IMR-90 (cell line): Measurements from ENCODE around the gene UNC5A. TPM values are rescaled to one million over a fixed set of nuclear protein-coding genes. Genes with fewer than 3 reads are reported as not detected.

ENCODE experiments used
- ATAC-seq: fragments of 200-7000 bp; cut with Tn5 transposase; 2 replicates; pipeline ENCODE4 v1.9.1; 2020; ENCODE audit warnings: low read depth, mild to moderate bottlenecking, moderate library complexity
- BruUV-seq: library from RNA; stranded (reverse); fragments of 400-500 nt; replicated peaks from 2 replicates; lab custom pipeline; 2021; lab: Mats Ljungman, UMichigan
- CTCF ChIA-PET: fragments of 300-600 bp; formaldehyde crosslinking; extraction: SDS; loops from one replicate; lab custom pipeline; 2021; ENCODE audit warnings: antibody characterized with exemption; lab: Yijun Ruan, JAX
- POLR2A ChIA-PET: fragments of 300-600 bp; sonication (Branson Sonifier 250); formaldehyde crosslinking; loops from one replicate; lab custom pipeline; 2022; ENCODE audit warnings: antibody characterized with exemption; ENCODE audit not compliant: unreplicated experiment; lab: Charles Lee
- DNase-seq: peaks from one replicate; pipeline ENCODE4 v3.0.0; 2013
- H2AFZ ChIP-seq: replicated peaks from 2 replicates; pipeline ENCODE3; 2013; ENCODE audit warnings: low read length, mild to moderate bottlenecking; ENCODE audit not compliant: poor library complexity
- H2AK5ac ChIP-seq: 2 replicates; pipeline ENCODE4 v1.6.1; 2013; ENCODE audit warnings: low read depth, low read length, inconsistent platforms
- H2AK9ac ChIP-seq: replicated peaks from 2 replicates; pipeline ENCODE3; 2013; ENCODE audit warnings: mild to moderate bottlenecking, low read depth, low read length, moderate library complexity; ENCODE audit not compliant: poor library complexity
- H2BK120ac ChIP-seq: 2 replicates; pipeline ENCODE4 v1.6.1; 2013; ENCODE audit warnings: low read depth, low read length, inconsistent platforms
- H2BK15ac ChIP-seq: 3 replicates; pipeline ENCODE4 v1.6.1; 2013; ENCODE audit warnings: low read depth, low read length, inconsistent platforms
- H2BK20ac ChIP-seq: 2 replicates; pipeline ENCODE4 v1.6.1; 2013; ENCODE audit warnings: low read depth, mild to moderate bottlenecking, inconsistent platforms, low read length, moderate library complexity
- H2BK5ac ChIP-seq: 2 replicates; pipeline ENCODE4 v1.6.1; 2013; ENCODE audit warnings: mild to moderate bottlenecking, low read depth, low read length, inconsistent platforms; ENCODE audit not compliant: poor library complexity, severe bottlenecking
- H3K14ac ChIP-seq: replicated peaks from 2 replicates; pipeline ENCODE4 v1.6.1; 2013; ENCODE audit warnings: low read depth, low read length, inconsistent platforms
- H3K18ac ChIP-seq: 2 replicates; pipeline ENCODE4 v1.6.1; 2013; ENCODE audit warnings: low read depth, low read length, control low read depth
- H3K23ac ChIP-seq: 2 replicates; pipeline ENCODE4 v1.6.1; 2013; ENCODE audit warnings: low read depth, low read length, inconsistent platforms
- H3K27ac ChIP-seq: 2 replicates; pipeline ENCODE4 v1.5.1; 2013; ENCODE audit warnings: mild to moderate bottlenecking, control low read depth, low read length; ENCODE audit not compliant: insufficient read depth
- H3K27me3 ChIP-seq: 2 replicates; pipeline ENCODE4 v1.6.1; 2013; ENCODE audit warnings: low read length; ENCODE audit not compliant: control insufficient read depth, insufficient read depth
- H3K36me3 ChIP-seq: 2 replicates; pipeline ENCODE4 v1.6.1; 2013; ENCODE audit warnings: low read length, mixed read lengths; ENCODE audit not compliant: control insufficient read depth, insufficient read depth
- H3K4ac ChIP-seq: 2 replicates; pipeline ENCODE4 v1.6.1; 2013; ENCODE audit warnings: low read depth, low read length, inconsistent platforms
- H3K4me1 ChIP-seq: 2 replicates; pipeline ENCODE4 v1.6.1; 2013; ENCODE audit warnings: low read length, mixed read lengths; ENCODE audit not compliant: control insufficient read depth, insufficient read depth
- H3K4me2 ChIP-seq: 2 replicates; pipeline ENCODE4 v1.6.1; 2013; ENCODE audit warnings: low read depth, mild to moderate bottlenecking, control low read depth, low read length, moderate library complexity
- H3K4me3 ChIP-seq: 2 replicates; pipeline ENCODE4 v1.5.1; 2013; ENCODE audit warnings: low read depth, mild to moderate bottlenecking, control low read depth, low read length, moderate library complexity; ENCODE audit not compliant: insufficient read depth
- H3K56ac ChIP-seq: 2 replicates; pipeline ENCODE4 v1.6.1; 2013; ENCODE audit warnings: low read length, inconsistent platforms; ENCODE audit not compliant: insufficient read depth; ENCODE audit errors: extremely low read depth
- H3K79me1 ChIP-seq, 2 experiments: 2 replicates each; pipeline ENCODE4 v1.6.1; 2013; ENCODE audit warnings: low read length in 2 of 2, inconsistent platforms in 1 of 2, low read depth in 1 of 2
- H3K9ac ChIP-seq: 2 replicates; pipeline ENCODE4 v1.6.1; 2013; ENCODE audit warnings: low read depth, low read length, control low read depth
- H3K9me1 ChIP-seq: 2 replicates; pipeline ENCODE4 v1.6.1; 2013; ENCODE audit warnings: low read length, inconsistent platforms; ENCODE audit not compliant: insufficient read depth
- H3K9me3 ChIP-seq: 2 replicates; pipeline ENCODE4 v1.6.1; 2013; ENCODE audit warnings: low read length; ENCODE audit not compliant: control insufficient read depth, insufficient read depth
- H4K20me1 ChIP-seq: 2 replicates; pipeline ENCODE4 v1.6.1; 2013; ENCODE audit warnings: low read length, inconsistent platforms; ENCODE audit not compliant: insufficient read depth
- H4K5ac ChIP-seq: 2 replicates; pipeline ENCODE4 v1.6.1; 2013; ENCODE audit warnings: mild to moderate bottlenecking, low read depth, low read length, control low read depth
- H4K8ac ChIP-seq, 2 experiments: 2 replicates each; pipeline ENCODE4 v1.6.1; 2013; ENCODE audit warnings: low read depth in 2 of 2, low read length in 2 of 2, control low read depth in 1 of 2, inconsistent platforms in 1 of 2
- H4K91ac ChIP-seq: 2 replicates; pipeline ENCODE4 v1.6.1; 2013; ENCODE audit warnings: low read depth, low read length, inconsistent platforms; ENCODE audit not compliant: insufficient read depth
- BHLHE40 ChIP-seq: fragments of 150-350 bp; IDR thresholded peaks from 2 replicates; pipeline ENCODE4 v1.6.1; 2016; ENCODE audit warnings: mild to moderate bottlenecking, low read depth, low read length
- CHD1 ChIP-seq: IDR thresholded peaks from 2 replicates; pipeline ENCODE4 v1.6.1; 2012; ENCODE audit warnings: low read depth, low read length, improper control_type of control experiment
- FOS ChIP-seq: fragments of 150-350 bp; IDR thresholded peaks from 2 replicates; pipeline ENCODE4 v1.6.1; 2016; ENCODE audit warnings: low read depth, low read length
- MAFK ChIP-seq: IDR thresholded peaks from 2 replicates; pipeline ENCODE4 v1.6.1; 2012; ENCODE audit warnings: low read depth, low read length, improper control_type of control experiment
- MAZ ChIP-seq: IDR thresholded peaks from 2 replicates; pipeline ENCODE4 v1.6.1; 2012; ENCODE audit warnings: low read depth, mild to moderate bottlenecking, low read length, improper control_type of control experiment, moderate library complexity, borderline replicate concordance
- MXI1 ChIP-seq: IDR thresholded peaks from 2 replicates; pipeline ENCODE4 v1.6.1; 2012; ENCODE audit warnings: low read depth, mild to moderate bottlenecking, low read length, moderate library complexity, borderline replicate concordance
- NFE2L2 ChIP-seq: fragments of 150-350 bp; IDR thresholded peaks from 2 replicates; pipeline ENCODE4 v1.6.1; 2016; ENCODE audit warnings: low read depth, mild to moderate bottlenecking, low read length
- POLR2A ChIP-seq: IDR thresholded peaks from 2 replicates; pipeline ENCODE4 v1.6.1; 2012; ENCODE audit warnings: mild to moderate bottlenecking, low read depth, low read length
- RAD21 ChIP-seq: IDR thresholded peaks from 2 replicates; pipeline ENCODE4 v1.6.1; 2012; ENCODE audit warnings: low read length, improper control_type of control experiment
- RCOR1 ChIP-seq: IDR thresholded peaks from 2 replicates; pipeline ENCODE4 v1.6.1; 2012; ENCODE audit warnings: mild to moderate bottlenecking, low read length, improper control_type of control experiment; ENCODE audit not compliant: insufficient replicate concordance
- RFX5 ChIP-seq: IDR thresholded peaks from 2 replicates; pipeline ENCODE4 v1.8.0; 2012; ENCODE audit warnings: low read depth, mild to moderate bottlenecking, low read length, moderate library complexity
- SMC3 ChIP-seq: fragments of 150-350 bp; IDR thresholded peaks from 2 replicates; pipeline ENCODE4 v1.6.1; 2016; ENCODE audit warnings: low read depth, mild to moderate bottlenecking, antibody characterized with exemption, low read length, moderate library complexity
- WGBS, 2 experiments: methylation state at CpG; one replicate each; pipeline versions ENCODE4 v1.1.5 to v1.1.7; 2013; ENCODE audit warnings: missing lambda C conversion rate in 2 of 2; ENCODE audit not compliant: insufficient read length in 1 of 2; ENCODE audit errors: extremely low coverage in 2 of 2; 5-methylcytosine and 5-hydroxymethylcytosine counted together
- dilution Hi-C: fragments of 300-500 bp; cut with HindIII; formaldehyde crosslinking; loops from one replicate; pipeline ENCODE4 v1.14.3; 2018; ENCODE audit warnings: low sequenced_read_pairs; ENCODE audit not compliant: unreplicated experiment
- in situ Hi-C: fragments of 300-500 bp; cut with MboI; formaldehyde crosslinking; loops from 3 replicates; pipeline ENCODE4 v1.14.3; 2019; ENCODE audit warnings: low sequenced_read_pairs, inconsistent platforms, mixed read lengths
- intact Hi-C: fragments of 100-400 bp; cut with micrococcal nuclease; formaldehyde crosslinking; loops from 2 replicates; pipeline ENCODE4 v1.10.0; 2022
- polyA plus RNA-seq, 3 experiments: library from polyadenylated mRNA; depleted of rRNA; stranded (reverse); fragments of >200 nt; gene quantifications; 2 replicates each; pipeline ENCODE4 v1.2.3, GENCODE V29; 2012; ENCODE audit warnings: low replicate concordance in 1 of 3
- total RNA-seq: library from RNA; depleted of rRNA; stranded (reverse); fragments of >200 nt; gene quantifications from 2 replicates; pipeline ENCODE4 v1.2.3, GENCODE V29; 2012
- TF ChIP-seq, protein P1 (sequence below): fragments of 150-350 bp; IDR thresholded peaks from 2 replicates; pipeline ENCODE4 v1.6.1; 2016; ENCODE audit warnings: low read depth, mild to moderate bottlenecking, low read length, moderate library complexity, borderline replicate concordance
- TF ChIP-seq, protein P2 (sequence below): conservative IDR thresholded peaks from 2 replicates; pipeline ENCODE4 v1.5.1; 2012; ENCODE audit warnings: mild to moderate bottlenecking, low read depth, low read length, improper control_type of control experiment
- TF ChIP-seq, protein P3 (sequence below): fragments of 150-350 bp; IDR thresholded peaks from 2 replicates; pipeline ENCODE4 v1.6.1; 2017; ENCODE audit warnings: mild to moderate bottlenecking, antibody characterized with exemption, low read length, low read depth

The UNC5A gene
- total and polyA plus RNA-seq, 2 of the 4 experiments (the other 2 are of a cell fraction) = not detected

DNA sequence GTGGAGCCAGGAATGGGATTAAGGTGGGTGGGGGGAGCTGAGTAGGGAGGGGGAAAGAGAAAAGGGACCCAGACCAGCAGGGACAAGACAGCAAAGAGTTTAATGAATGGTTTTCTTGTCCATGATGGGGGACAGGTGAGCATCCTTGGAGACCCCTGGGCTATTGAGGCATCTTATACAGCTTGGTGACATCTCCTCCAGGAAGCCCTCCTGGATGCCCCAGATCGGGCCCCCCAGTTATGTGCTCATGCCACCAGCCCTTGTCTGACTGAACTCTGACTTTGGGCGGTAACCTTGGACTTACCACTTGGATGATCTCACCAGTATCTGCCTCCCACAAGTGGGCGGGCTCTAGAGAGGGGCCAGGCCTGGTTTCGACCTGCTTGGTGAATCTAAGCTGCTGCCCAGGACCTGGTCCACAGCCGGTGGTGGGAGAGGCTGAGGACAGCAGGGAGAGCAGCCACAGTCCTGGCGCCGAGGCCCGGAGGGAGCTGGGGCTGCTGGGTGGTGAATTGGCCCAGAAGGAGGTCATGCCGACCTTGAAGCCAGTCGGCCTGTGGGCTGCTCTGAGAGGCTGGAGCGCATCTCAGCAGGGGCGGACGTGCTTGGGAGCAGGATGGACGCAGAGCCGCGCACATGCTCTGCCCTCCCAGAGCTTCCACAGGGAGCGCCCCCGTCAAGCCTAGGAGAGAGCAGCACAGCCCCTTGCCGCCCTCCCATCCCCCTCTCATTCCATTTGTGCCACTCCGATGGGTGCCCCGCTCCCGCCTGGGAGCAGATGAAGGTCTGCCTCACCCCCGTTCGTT, 36.2 kb downstream of the UNC5A start:
- Histone ChIP-seq H2BK15ac (no peak overlapping the region), H3K9ac (no peak overlapping the region), H3K4me3 (no peak overlapping the region), H3K4me2 (no peak overlapping the region), H3K4ac (no peak overlapping the region), H3K27ac (no peak overlapping the region), H4K5ac (no peak overlapping the region), H3K9me1 (no peaks in the 10 kb centered on the region), H2AK5ac (no peak overlapping the region), H4K91ac (no peak overlapping the region), H4K8ac (no peak overlapping the region), H3K79me1 (no peaks in the 10 kb centered on the region), H2BK5ac (no peak overlapping the region), H3K23ac (no peak overlapping the region), H2BK120ac (no peak overlapping the region), H4K20me1 (no peaks in the 10 kb centered on the region), H2AK9ac (no peak overlapping the region), H3K14ac (no peak overlapping the region), H2AFZ (peak overlapping the region; percentile 26), H3K4me1 (no peaks in the 10 kb centered on the region; the same call in 1 of the 2 replicates), H3K9me3 (no peaks in the 10 kb centered on the region), H3K36me3 (no peaks in the 10 kb centered on the region), H2BK20ac (no peak overlapping the region), H3K56ac (no peak overlapping the region), H3K18ac (no peak overlapping the region), H3K27me3 (peaks cover 45% of the 10 kb centered on the region)
- ChIA-PET POLR2A (no interaction called here), CTCF (no interaction called here)
- dilution Hi-C loops = no loop called here
- ATAC-seq = no peak
- in situ Hi-C loops = no loop called here
- no peak for DNase-seq
- intact Hi-C loops = no loop called here
- 53% methylated on average over 9 of the region's 24 CpGs; no CpG with 5 or more reads in 1 of the 2 experiments for WGBS, 2 experiments
- no TSS peak for BruUV-seq
- TF ChIP-seq, protein P1, sequence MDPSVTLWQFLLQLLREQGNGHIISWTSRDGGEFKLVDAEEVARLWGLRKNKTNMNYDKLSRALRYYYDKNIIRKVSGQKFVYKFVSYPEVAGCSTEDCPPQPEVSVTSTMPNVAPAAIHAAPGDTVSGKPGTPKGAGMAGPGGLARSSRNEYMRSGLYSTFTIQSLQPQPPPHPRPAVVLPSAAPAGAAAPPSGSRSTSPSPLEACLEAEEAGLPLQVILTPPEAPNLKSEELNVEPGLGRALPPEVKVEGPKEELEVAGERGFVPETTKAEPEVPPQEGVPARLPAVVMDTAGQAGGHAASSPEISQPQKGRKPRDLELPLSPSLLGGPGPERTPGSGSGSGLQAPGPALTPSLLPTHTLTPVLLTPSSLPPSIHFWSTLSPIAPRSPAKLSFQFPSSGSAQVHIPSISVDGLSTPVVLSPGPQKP = no peak
- TF ChIP-seq POLR2A = no peak
- no peak for TF ChIP-seq CHD1
- TF ChIP-seq MAZ = no peak
- no peak for TF ChIP-seq NFE2L2
- TF ChIP-seq BHLHE40 = no peak
- TF ChIP-seq, protein P2, sequence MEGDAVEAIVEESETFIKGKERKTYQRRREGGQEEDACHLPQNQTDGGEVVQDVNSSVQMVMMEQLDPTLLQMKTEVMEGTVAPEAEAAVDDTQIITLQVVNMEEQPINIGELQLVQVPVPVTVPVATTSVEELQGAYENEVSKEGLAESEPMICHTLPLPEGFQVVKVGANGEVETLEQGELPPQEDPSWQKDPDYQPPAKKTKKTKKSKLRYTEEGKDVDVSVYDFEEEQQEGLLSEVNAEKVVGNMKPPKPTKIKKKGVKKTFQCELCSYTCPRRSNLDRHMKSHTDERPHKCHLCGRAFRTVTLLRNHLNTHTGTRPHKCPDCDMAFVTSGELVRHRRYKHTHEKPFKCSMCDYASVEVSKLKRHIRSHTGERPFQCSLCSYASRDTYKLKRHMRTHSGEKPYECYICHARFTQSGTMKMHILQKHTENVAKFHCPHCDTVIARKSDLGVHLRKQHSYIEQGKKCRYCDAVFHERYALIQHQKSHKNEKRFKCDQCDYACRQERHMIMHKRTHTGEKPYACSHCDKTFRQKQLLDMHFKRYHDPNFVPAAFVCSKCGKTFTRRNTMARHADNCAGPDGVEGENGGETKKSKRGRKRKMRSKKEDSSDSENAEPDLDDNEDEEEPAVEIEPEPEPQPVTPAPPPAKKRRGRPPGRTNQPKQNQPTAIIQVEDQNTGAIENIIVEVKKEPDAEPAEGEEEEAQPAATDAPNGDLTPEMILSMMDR = no peak
- TF ChIP-seq SMC3 = no peak
- TF ChIP-seq MAFK = no peak
- no peak for TF ChIP-seq FOS
- TF ChIP-seq, protein P3, sequence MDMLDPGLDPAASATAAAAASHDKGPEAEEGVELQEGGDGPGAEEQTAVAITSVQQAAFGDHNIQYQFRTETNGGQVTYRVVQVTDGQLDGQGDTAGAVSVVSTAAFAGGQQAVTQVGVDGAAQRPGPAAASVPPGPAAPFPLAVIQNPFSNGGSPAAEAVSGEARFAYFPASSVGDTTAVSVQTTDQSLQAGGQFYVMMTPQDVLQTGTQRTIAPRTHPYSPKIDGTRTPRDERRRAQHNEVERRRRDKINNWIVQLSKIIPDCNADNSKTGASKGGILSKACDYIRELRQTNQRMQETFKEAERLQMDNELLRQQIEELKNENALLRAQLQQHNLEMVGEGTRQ = no peak
- no peak for TF ChIP-seq RCOR1
- no peak for TF ChIP-seq RAD21
- no peak for TF ChIP-seq MXI1
- TF ChIP-seq RFX5 = no peak
